SW 1271 (cell line): ENCODE data around the gene SCMH1.
"Not testable (repeated sequence)": the region's sequence is repeated elsewhere in the genome, so short reads cannot be mapped to it uniquely, and the experiment has no call there.

Experiments
- DNase-seq, 2 experiments: peaks; one replicate each; lab custom pipeline; 2025; lab: John Stamatoyannopoulos, UW

SCMH1 gene

GRCh38 chr1:41249319-41249718 lies 7.2 kb upstream of the SCMH1 start:
- no peak for DNase-seq

- no peak for DNase-seq
These were observed 4.5 kb upstream of the SCMH1 start for GRCh38 chr1:41246568-41246967.

GRCh38 chr1:41245659-41246058 lies 3.6 kb upstream of the SCMH1 start:
- no peak for DNase-seq

GRCh38 chr1:41243079-41243385 lies 926 bp upstream of the SCMH1 start:
- DNase-seq: no peak

- DNase-seq: no peak
These were observed 404 bp upstream of the SCMH1 start for GRCh38 chr1:41242342-41243078.

GRCh38 chr1:41241354-41241748 lies 755 bp downstream of the SCMH1 start:
- no peak for DNase-seq

- peak in 1 of 2 experiments; percentile 11 for DNase-seq
These were observed 1.2 kb downstream of the SCMH1 start for GRCh38 chr1:41240781-41241353.

GRCh38 chr1:41239988-41240610 lies 2.0 kb downstream of the SCMH1 start:
- DNase-seq: peak in 1 of 2 experiments; percentile 36

GRCh38 chr1:41238311-41238988 lies 3.7 kb downstream of the SCMH1 start:
- peak in 1 of 2 experiments; percentile 22 for DNase-seq

- no peak for DNase-seq
These were observed 5.3 kb downstream of the SCMH1 start for GRCh38 chr1:41236781-41237180.

- no peak for DNase-seq
These were observed 6.2 kb downstream of the SCMH1 start for GRCh38 chr1:41235893-41236292.

GRCh38 chr1:41233708-41234107 lies 8.4 kb downstream of the SCMH1 start:
- DNase-seq: no peak

GRCh38 chr1:41232305-41232704 lies 9.8 kb downstream of the SCMH1 start:
- no peak for DNase-seq

GRCh38 chr1:41230656-41231055 lies 11.4 kb downstream of the SCMH1 start:
- DNase-seq: no peak

GRCh38 chr1:41229219-41229618 lies 12.9 kb downstream of the SCMH1 start:
- DNase-seq: not testable (repeated sequence)

- DNase-seq: no peak
These were observed 15.2 kb downstream of the SCMH1 start for GRCh38 chr1:41226815-41227434.

GRCh38 chr1:41225495-41225894 lies 16.6 kb downstream of the SCMH1 start:
- no peak for DNase-seq

- DNase-seq: no peak
These were observed 19.6 kb downstream of the SCMH1 start for GRCh38 chr1:41222496-41222895.

- DNase-seq: no peak
These were observed 20.1 kb downstream of the SCMH1 start for GRCh38 chr1:41221995-41222394.

GRCh38 chr1:41218152-41218551 lies 24.0 kb downstream of the SCMH1 start:
- no peak for DNase-seq

- DNase-seq: no peak
These were observed 24.7 kb downstream of the SCMH1 start for GRCh38 chr1:41217441-41217840.

- no peak for DNase-seq
These were observed 26.5 kb downstream of the SCMH1 start for GRCh38 chr1:41215623-41216022.

- no peak for DNase-seq
These were observed 28.8 kb downstream of the SCMH1 start for GRCh38 chr1:41213341-41213740.
